Thyroid gland (tissue), 4 donors: ENCODE measurements around the gene GLT8D2. TPM values are rescaled to one million over a fixed set of nuclear protein-coding genes. Genes with fewer than 3 reads are reported as not detected.

Experiments
- DNase-seq, 2 donors: peaks; one replicate each; pipeline ENCODE4 v3.0.0-alpha.2; 2019
- H3K27ac ChIP-seq, 3 donors: fragments of 200-600 bp; sonication (generic); 1 replicate in 2 of 3; 2 replicates in 1 of 3; pipeline ENCODE4 v1.5.1; 2016 to 2019; ENCODE audit warnings: mild to moderate bottlenecking in 1 of 3, moderate library complexity in 1 of 3
- H3K27me3 ChIP-seq: fragments of 200-600 bp; sonication (generic); one replicate; pipeline ENCODE4 v1.5.1; 2019
- H3K36me3 ChIP-seq, 2 donors: fragments of 200-600 bp; sonication (generic); one replicate each; pipeline ENCODE4 v1.5.1; 2016 to 2019
- H3K4me1 ChIP-seq, 2 donors: fragments of 200-600 bp; sonication (generic); one replicate each; pipeline ENCODE4 v1.5.1; 2017 to 2019
- H3K4me3 ChIP-seq, 3 donors: fragments of 200-600 bp; sonication (generic); replicated peaks in 1 of 3; 1 replicate in 2 of 3; 2 replicates in 1 of 3; pipeline ENCODE4 v1.5.1; 2016; ENCODE audit warnings: mild to moderate bottlenecking in 1 of 3
- H3K9me3 ChIP-seq: fragments of 200-600 bp; sonication (generic); one replicate; pipeline ENCODE4 v1.5.1; 2017
- CTCF ChIP-seq, 6 experiments: fragments of 200-600 bp in 3 of 6; fragments of 450-650 bp in 3 of 6; sonication (generic) in 3 of 6; IDR thresholded peaks; one replicate each; pipeline ENCODE4 v1.5.1; 2016 to 2019; ENCODE audit warnings: antibody characterized with exemption in 6 of 6, mild to moderate bottlenecking in 2 of 6, inconsistent platforms in 1 of 6, moderate library complexity in 1 of 6
- POLR2A ChIP-seq, 2 donors: fragments of 450-650 bp; IDR thresholded peaks; one replicate each; pipeline ENCODE4 v1.6.1; 2017; ENCODE audit warnings: antibody characterized with exemption in 2 of 2, mild to moderate bottlenecking in 2 of 2, moderate library complexity in 1 of 2
- WGBS, 2 donors: methylation state at CpG; one replicate each; pipeline ENCODE4 v1.1.5; 2017; 5-methylcytosine and 5-hydroxymethylcytosine counted together
- intact Hi-C: fragments of 100-400 bp; cut with DNase I; formaldehyde crosslinking; loops from one replicate; pipeline ENCODE4 v1.15.1; 2023
- total RNA-seq, 4 donors: library from RNA; depleted of rRNA; stranded (reverse); fragments of >200 nt; gene quantifications; one replicate each; pipeline ENCODE4 v1.2.3, GENCODE V29; 2016

Gene GLT8D2
- total RNA-seq, 4 donors from 2014 or later: 27.7 to 52.0 (median 34.3) TPM

- no peak for DNase-seq
- H3K36me3 ChIP-seq: peaks cover 89 to 100% of the 10 kb centered on the region in 2 donors
- WGBS, 2 donors: 88 to 93% methylated on average over 3 of the region's 3 CpGs
Measured at GRCh38 chr12:103944964-103945363, 105.0 kb downstream of the GLT8D2 start.

More at GRCh38 chr12:103944964-103945363, 105.0 kb downstream of the GLT8D2 start:
- no peak overlapping the region for H3K27ac ChIP-seq
- H3K4me1 ChIP-seq: no peaks in the 10 kb centered on the region
- intact Hi-C loops: loop anchor here (10.0 kb wide), 1 partner anchor 160 kb away; no protein-coding TSS in a partner anchor
- TF ChIP-seq CTCF (IDR thresholded peaks at IDR 0.05) (no peak), POLR2A (IDR thresholded peaks at IDR 0.05) (no peak)
- H3K27me3 ChIP-seq: no peaks in the 10 kb centered on the region
- H3K4me3 ChIP-seq: no peak overlapping the region
- H3K9me3 ChIP-seq: no peaks in the 10 kb centered on the region

Other genes starting within 250 kb of the GLT8D2 start
- gene NT5DC3, start 209.0 kb downstream of the GLT8D2 start, total RNA-seq: 1 to 10 TPM; 3.6 to 5.8 (median 4.4) TPM
- gene HSP90B1, start 119.8 kb downstream of the GLT8D2 start, total RNA-seq: 1,000 to 10,000 TPM; 1,103 to 2,326 (median 1,708) TPM
- gene TDG, start 84.3 kb downstream of the GLT8D2 start, total RNA-seq: 10 to 100 TPM; 20.5 to 33.1 (median 28.2) TPM
- 10 to 100 TPM; 23.6 to 31.6 (median 27.1) TPM for gene HCFC2, start 14.3 kb upstream of the GLT8D2 start, total RNA-seq
- gene NFYB, start 88.0 kb upstream of the GLT8D2 start, total RNA-seq: 10 to 100 TPM; 24.7 to 53.1 (median 37.1) TPM
- gene TXNRD1, start 165.6 kb upstream of the GLT8D2 start, total RNA-seq: 100 to 1,000 TPM; 129 to 230 (median 199) TPM